Hepatocyte (in vitro differentiated cells): ENCODE measurements around the gene BRD2.

Experiments
- EZH2 ChIP-seq: fragments of 200-600 bp; sonication (generic); IDR thresholded peaks from 2 replicates; pipeline ENCODE4 v1.6.1; 2016; ENCODE audit warnings: antibody characterized with exemption, mild to moderate bottlenecking, borderline replicate concordance
- EZH2phosphoT487 ChIP-seq: fragments of 200-600 bp; sonication (generic); IDR thresholded peaks from one replicate; pipeline ENCODE4 v1.6.1; 2018; ENCODE audit warnings: antibody characterized with exemption, mild to moderate bottlenecking, low read depth, moderate library complexity; ENCODE audit not compliant: unreplicated experiment, severe bottlenecking
- TF ChIP-seq, protein P1 (sequence below): fragments of 200-600 bp; sonication (generic); IDR thresholded peaks from 2 replicates; pipeline ENCODE4 v1.5.1; 2016; ENCODE audit warnings: antibody characterized with exemption, mild to moderate bottlenecking; ENCODE audit not compliant: poor library complexity

DNA sequence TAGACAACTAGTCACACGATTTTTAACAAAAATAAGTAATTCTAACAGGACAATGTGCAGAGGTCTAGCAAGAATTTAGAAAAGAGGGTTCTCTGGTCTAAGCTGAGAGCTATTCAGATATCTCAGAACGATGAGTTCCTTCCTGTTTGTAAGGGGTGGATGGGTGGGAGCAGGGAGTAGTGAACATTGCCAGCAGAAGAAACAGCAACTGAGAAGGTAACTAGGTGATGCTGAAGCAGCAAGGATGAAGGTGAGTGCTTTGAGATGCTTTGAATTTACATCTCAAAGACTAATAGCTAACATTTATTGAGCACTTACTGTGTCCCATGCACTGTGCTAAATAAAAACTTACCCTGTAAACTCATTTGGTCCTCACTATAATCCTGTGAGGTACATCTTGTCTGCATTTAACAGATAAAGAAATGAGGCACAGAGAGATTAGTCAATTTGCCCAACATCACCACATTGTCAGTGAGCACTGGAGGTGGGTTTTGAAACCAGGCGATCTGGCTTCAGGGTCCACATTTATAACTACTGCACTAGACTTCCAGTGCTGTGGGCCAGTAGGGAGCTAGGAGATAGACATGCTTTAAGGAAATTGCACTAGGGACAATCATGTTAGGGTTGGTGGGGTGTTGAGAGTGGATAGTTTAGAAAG is 15.7 kb downstream of the BRD2 start:
- TF ChIP-seq, protein P1, sequence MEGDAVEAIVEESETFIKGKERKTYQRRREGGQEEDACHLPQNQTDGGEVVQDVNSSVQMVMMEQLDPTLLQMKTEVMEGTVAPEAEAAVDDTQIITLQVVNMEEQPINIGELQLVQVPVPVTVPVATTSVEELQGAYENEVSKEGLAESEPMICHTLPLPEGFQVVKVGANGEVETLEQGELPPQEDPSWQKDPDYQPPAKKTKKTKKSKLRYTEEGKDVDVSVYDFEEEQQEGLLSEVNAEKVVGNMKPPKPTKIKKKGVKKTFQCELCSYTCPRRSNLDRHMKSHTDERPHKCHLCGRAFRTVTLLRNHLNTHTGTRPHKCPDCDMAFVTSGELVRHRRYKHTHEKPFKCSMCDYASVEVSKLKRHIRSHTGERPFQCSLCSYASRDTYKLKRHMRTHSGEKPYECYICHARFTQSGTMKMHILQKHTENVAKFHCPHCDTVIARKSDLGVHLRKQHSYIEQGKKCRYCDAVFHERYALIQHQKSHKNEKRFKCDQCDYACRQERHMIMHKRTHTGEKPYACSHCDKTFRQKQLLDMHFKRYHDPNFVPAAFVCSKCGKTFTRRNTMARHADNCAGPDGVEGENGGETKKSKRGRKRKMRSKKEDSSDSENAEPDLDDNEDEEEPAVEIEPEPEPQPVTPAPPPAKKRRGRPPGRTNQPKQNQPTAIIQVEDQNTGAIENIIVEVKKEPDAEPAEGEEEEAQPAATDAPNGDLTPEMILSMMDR = no peak
- TF ChIP-seq EZH2 (no peak), EZH2phosphoT487 (no peak)
